ENCODE measurements around the gene SRSF2. TPM values are rescaled to one million over a fixed set of nuclear protein-coding genes. Genes with fewer than 3 reads are reported as not detected.
"Not testable (repeated sequence)": the region's sequence is repeated elsewhere in the genome, so short reads cannot be mapped to it uniquely, and the experiment has no call there.

The SRSF2 gene
- total RNA-seq, 6 experiments from 2014 or later, result 179 to 220 (median 215) TPM

- Mint-ChIP-seq H3K4me3 (peak overlapping the region; percentile 72), H3K9me3 (no peaks in the 10 kb centered on the region), H3K27me3 (ENCODE audit: insufficient read depth) (peaks cover 8% of the 10 kb centered on the region), H3K27ac (peak overlapping the region; percentile 98), H3K36me3 (ENCODE audit: low read depth) (peaks cover 46% of the 10 kb centered on the region), H3K4me1 (ENCODE audit: low read depth) (peaks cover 61% of the 10 kb centered on the region)
- DNase-seq, result peak; percentile 50
- TF ChIP-seq CTCF (IDR thresholded peaks at IDR 0.05), result peak; percentile 96
Observed at GRCh38 chr17:76714822-76715495, 22.2 kb downstream of the SRSF2 start.

- H3K4me3 Mint-ChIP-seq, result no peak overlapping the region
- TF ChIP-seq CTCF (IDR thresholded peaks at IDR 0.05), result no peak
- no peaks in the 10 kb centered on the region for H3K9me3 Mint-ChIP-seq
- peaks cover 46% of the 10 kb centered on the region for H3K36me3 Mint-ChIP-seq (ENCODE audit: low read depth)
- peak overlapping the region; percentile 43 for H3K27ac Mint-ChIP-seq
- H3K4me1 Mint-ChIP-seq (ENCODE audit: low read depth), result peaks cover 64% of the 10 kb centered on the region
- H3K27me3 Mint-ChIP-seq (ENCODE audit: insufficient read depth), result peaks cover 14% of the 10 kb centered on the region
- no peak for DNase-seq
Observed at GRCh38 chr17:76714336-76714735, 22.8 kb downstream of the SRSF2 start.

GRCh38 chr17:76713765-76714164 is 23.4 kb downstream of the SRSF2 start:
- no peaks in the 10 kb centered on the region for H3K9me3 Mint-ChIP-seq
- no peak for TF ChIP-seq CTCF (IDR thresholded peaks at IDR 0.05)
- peaks cover 67% of the 10 kb centered on the region for H3K4me1 Mint-ChIP-seq (ENCODE audit: low read depth)
- DNase-seq, result no peak
- no peak overlapping the region for H3K4me3 Mint-ChIP-seq
- H3K27me3 Mint-ChIP-seq (ENCODE audit: insufficient read depth), result peaks cover 14% of the 10 kb centered on the region
- H3K36me3 Mint-ChIP-seq (ENCODE audit: low read depth), result peaks cover 42% of the 10 kb centered on the region
- peak overlapping the region; percentile 43; the same call in 1 of the 2 replicates for H3K27ac Mint-ChIP-seq

GRCh38 chr17:76712321-76712720 is 24.8 kb downstream of the SRSF2 start:
- Mint-ChIP-seq H3K36me3 (ENCODE audit: low read depth) (peaks cover 41% of the 10 kb centered on the region), H3K4me1 (ENCODE audit: low read depth) (peaks cover 70% of the 10 kb centered on the region), H3K27me3 (ENCODE audit: insufficient read depth) (peaks cover 14% of the 10 kb centered on the region)
- H3K4me3 Mint-ChIP-seq, H3K27ac Mint-ChIP-seq, DNase-seq, H3K9me3 Mint-ChIP-seq: not testable (repeated sequence)

- H3K27ac Mint-ChIP-seq, result peak within 1 kb of the TSS; percentile 99
- peaks cover 12% of the 10 kb centered on the region for H3K27me3 Mint-ChIP-seq (ENCODE audit: insufficient read depth)
- H3K36me3 Mint-ChIP-seq (ENCODE audit: low read depth), result peaks cover 40% of the 10 kb centered on the region
- no peaks in the 10 kb centered on the region for H3K9me3 Mint-ChIP-seq
- no peak for DNase-seq
- TF ChIP-seq CTCF (IDR thresholded peaks at IDR 0.05), result no peak
- H3K4me1 Mint-ChIP-seq (ENCODE audit: low read depth), result peaks cover 65% of the 10 kb centered on the region
- peak within 1 kb of the TSS; percentile 99 for H3K4me3 Mint-ChIP-seq
Observed at GRCh38 chr17:76710863-76711611, 26.1 kb downstream of the SRSF2 start, which contains the start of gene MXRA7. Gene MXRA7, minus strand, starts transcription at chr17:76710965. Its CDS starts 19 bp downstream, at chr17:76710946.

- not testable (repeated sequence) for DNase-seq, H3K9me3 Mint-ChIP-seq
- peaks cover 57% of the 10 kb centered on the region for H3K4me1 Mint-ChIP-seq (ENCODE audit: low read depth)
- peak overlapping the region; percentile 99 for H3K27ac Mint-ChIP-seq
- H3K27me3 Mint-ChIP-seq (ENCODE audit: insufficient read depth), result peaks cover 12% of the 10 kb centered on the region
- H3K36me3 Mint-ChIP-seq (ENCODE audit: low read depth), result peaks cover 34% of the 10 kb centered on the region
- H3K4me3 Mint-ChIP-seq, result peak overlapping the region; percentile 99
Observed at GRCh38 chr17:76709951-76710862, 26.9 kb downstream of the SRSF2 start.

All from HFFc6 (cell line).